GM18526 (cell line): Measurements from ENCODE around the gene SIRPA.

ENCODE experiments used
- POLR2A ChIP-seq: IDR thresholded peaks from 3 replicates; pipeline ENCODE4 v1.6.1; 2011; ENCODE audit not compliant: insufficient read length; ENCODE audit errors: extremely low read depth

SIRPA gene

DNA sequence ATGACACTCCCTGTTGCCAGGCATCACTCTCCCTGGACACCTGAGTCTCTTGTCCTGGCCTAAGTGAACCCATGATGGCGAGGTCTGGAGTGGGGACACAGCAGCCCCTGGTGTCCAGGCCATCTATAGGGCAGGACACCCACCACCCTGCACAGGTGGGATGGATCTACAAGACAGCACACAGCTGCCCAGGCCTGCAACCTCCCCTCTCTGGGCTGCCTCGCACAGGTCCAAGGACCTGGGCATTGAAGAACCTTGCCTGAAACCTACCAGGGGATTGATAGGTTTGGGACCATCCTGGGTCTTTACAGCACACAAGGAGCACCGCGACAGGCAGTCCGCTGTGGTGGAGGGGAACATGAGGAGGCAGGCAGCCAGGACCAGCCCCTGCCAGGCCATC is 87.5 kb downstream of the SIRPA start:
- TF ChIP-seq POLR2A: no peak

DNA sequence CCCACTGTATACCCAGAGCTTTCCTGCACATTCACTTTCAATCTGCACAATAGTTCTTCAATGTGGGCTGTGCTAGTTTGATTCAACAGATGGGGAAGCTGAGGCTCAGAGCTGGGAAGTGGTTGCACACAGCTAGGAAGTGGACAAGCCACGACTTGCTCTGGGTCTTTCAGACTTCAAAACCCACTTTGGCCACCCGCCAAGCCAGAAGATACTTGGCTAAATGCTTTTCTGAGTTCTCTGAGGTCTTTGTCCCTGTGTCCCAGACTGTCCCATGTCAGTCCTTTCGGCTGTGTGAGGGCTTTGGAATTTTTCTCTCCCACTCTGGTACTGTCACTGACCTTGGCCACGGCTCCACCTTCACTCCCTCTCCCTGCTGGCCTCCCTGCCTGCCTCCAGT is 88.1 kb downstream of the SIRPA start:
- no peak for TF ChIP-seq POLR2A

DNA sequence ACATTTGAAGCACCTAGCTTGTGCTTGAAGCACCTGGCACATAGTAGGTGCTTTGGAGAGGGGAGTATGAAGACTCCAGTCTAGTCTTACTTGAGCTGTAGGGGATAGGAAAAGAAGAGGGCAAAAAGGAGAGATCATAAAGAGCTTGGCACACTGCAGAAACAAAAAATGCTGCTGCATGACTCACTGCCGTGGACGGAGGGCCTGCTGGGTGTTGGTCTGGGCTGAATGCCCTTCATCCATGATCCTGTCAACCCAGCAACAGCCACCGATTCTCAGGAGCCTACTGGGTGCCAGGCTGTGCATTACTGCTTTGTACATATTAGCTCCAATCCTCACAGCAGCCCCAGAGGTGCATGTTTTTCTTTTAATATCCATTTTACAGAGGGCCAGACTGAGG is 92.6 kb downstream of the SIRPA start:
- no peak for TF ChIP-seq POLR2A
